Activated CD8-positive, alpha-beta memory T cell treated with anti-CD3 and anti-CD28 coated beads for 36 hours (primary cell): Measurements from ENCODE around the gene GALNT2. TPM values are rescaled to one million over a fixed set of nuclear protein-coding genes. Genes with fewer than 3 reads are reported as not detected.

Source experiments
- CTCF ChIA-PET: fragments of 350-600 bp; sonication (Branson Sonifier 250); formaldehyde crosslinking; loops from one replicate; lab custom pipeline; 2021; ENCODE audit warnings: antibody characterized with exemption; lab: Charles Lee
- POLR2A ChIA-PET: fragments of 350-600 bp; sonication (Branson Sonifier 250); formaldehyde crosslinking; loops from one replicate; lab custom pipeline; 2021; ENCODE audit warnings: antibody characterized with exemption; lab: Charles Lee
- total RNA-seq, 2 experiments: library from RNA; stranded (reverse); gene quantifications; one replicate each; pipeline ENCODE4 v1.2.3, GENCODE V29; 2021

Gene GALNT2
- total RNA-seq, 2 experiments from 2014 or later = 66.2 to 70.1 TPM

GRCh38 chr1:230130172-230130944 lies 63.3 kb downstream of the GALNT2 start:
- POLR2A ChIA-PET = no interaction called here
- CTCF ChIA-PET = no interaction called here

GRCh38 chr1:230131457-230131856 lies 64.4 kb downstream of the GALNT2 start:
- CTCF ChIA-PET = interaction anchor here (0.7 kb wide), 1 partner anchor 36 kb away, joined by 3 read pairs; no protein-coding TSS in a partner anchor
- POLR2A ChIA-PET = no interaction called here

GRCh38 chr1:230132758-230133157 lies 65.7 kb downstream of the GALNT2 start:
- POLR2A ChIA-PET = no interaction called here
- CTCF ChIA-PET = no interaction called here

GRCh38 chr1:230135726-230136125 lies 68.7 kb downstream of the GALNT2 start:
- CTCF ChIA-PET = no interaction called here
- POLR2A ChIA-PET = no interaction called here

- ChIA-PET CTCF (interaction anchor here (1.2 kb wide), 1 partner anchor 20 kb away, joined by 3 read pairs; no protein-coding TSS in a partner anchor), POLR2A (no interaction called here)
These were observed 69.7 kb downstream of the GALNT2 start for GRCh38 chr1:230136453-230137336.

DNA sequence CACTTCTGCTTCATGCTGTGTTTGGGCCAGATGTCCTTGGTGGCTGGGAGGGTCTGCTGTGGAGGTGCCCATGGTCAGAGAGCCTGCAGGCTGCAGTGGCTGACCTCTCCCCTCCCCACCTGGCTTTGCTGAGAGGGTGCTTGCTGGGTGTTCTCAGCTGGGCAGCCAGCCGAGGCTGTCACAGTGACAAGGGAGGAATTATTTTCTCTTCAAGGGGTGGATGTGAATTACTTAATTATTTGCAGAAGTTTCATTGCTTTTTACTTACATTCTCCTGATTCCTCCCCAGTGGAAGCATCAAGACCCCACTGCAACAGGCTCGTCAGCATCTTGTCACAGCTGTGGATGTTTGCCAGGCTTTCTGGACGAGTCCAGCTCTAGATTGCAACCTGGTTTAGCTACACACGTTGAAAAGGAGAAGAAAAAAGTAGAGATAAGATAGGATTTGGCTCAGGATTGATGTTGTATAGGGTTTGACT lies 70.3 kb downstream of the GALNT2 start:
- POLR2A ChIA-PET = no interaction called here
- CTCF ChIA-PET = interaction anchor here (1.2 kb wide), 1 partner anchor 19 kb away, joined by 3 read pairs; no protein-coding TSS in a partner anchor

DNA sequence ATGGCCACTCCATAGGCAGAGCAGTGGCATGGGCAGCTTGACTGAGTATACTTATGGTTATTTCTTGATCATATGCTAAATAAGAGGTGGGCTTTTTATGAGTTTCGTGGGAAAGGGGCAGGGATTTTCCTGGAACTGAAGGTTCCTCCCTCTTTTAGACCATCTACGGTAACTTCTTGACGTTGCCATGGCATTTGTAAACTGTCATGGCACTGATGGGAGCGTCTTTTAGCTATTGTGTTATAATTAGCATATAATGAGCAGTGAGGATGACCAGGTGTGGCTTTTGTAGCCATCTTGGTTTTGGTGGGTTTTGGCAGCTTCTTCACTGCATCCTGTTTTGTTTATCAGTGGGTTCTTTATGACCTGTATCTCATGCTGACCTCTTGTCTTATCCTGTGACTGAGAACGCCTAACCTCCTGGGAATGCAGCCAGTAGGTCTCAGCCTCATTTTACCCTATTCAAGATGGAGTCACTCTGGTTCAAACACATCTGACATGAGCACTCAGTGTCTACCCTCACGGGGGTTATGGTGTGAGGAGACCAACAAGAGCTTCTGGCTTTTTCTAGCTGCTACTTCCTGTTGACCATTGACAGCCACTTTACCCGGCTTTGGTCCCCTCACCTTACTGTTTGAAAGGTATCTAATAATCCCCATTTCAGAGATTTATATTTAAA lies 71.7 kb downstream of the GALNT2 start:
- ChIA-PET CTCF (no interaction called here), POLR2A (no interaction called here)

DNA sequence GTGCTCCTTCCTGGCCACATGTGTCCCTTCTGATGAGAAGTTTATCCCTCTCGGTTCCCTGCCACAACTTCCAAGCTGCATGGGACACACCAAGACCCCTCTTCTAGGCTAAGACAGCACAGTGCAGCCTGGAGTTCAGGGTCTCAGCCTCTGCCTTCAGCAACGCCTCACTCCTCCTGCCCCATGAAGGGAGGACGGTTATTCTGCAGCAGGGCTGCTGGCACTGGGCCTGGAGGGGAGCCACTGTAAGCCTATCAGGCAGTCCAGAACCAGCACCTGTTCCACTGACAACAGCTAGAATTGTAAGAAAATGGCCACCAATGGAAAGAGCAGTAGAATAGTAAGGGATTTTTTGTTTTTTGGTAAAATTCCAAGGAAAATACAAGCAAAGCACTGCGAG lies 72.3 kb downstream of the GALNT2 start:
- POLR2A ChIA-PET = no interaction called here
- CTCF ChIA-PET = no interaction called here

DNA sequence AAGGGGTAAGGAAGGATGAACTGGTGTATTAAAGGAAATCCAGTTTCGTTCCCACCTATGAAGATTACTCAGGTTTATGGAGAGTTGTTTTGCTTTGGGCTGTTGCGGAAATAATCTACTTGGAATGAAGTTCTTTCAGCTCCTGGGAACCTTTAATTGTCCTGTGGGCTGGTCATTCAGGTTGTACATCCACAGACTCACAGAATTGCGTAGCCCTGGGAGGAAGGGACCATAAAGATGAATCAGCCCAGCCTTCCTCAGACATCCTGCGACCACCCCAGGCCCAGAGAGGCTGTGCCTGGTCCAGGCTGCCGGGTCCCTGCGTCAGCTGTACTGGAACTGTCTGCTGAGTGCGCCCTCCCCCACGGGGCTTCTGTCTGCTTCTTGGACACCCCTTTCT lies 72.7 kb downstream of the GALNT2 start:
- POLR2A ChIA-PET = no interaction called here

DNA sequence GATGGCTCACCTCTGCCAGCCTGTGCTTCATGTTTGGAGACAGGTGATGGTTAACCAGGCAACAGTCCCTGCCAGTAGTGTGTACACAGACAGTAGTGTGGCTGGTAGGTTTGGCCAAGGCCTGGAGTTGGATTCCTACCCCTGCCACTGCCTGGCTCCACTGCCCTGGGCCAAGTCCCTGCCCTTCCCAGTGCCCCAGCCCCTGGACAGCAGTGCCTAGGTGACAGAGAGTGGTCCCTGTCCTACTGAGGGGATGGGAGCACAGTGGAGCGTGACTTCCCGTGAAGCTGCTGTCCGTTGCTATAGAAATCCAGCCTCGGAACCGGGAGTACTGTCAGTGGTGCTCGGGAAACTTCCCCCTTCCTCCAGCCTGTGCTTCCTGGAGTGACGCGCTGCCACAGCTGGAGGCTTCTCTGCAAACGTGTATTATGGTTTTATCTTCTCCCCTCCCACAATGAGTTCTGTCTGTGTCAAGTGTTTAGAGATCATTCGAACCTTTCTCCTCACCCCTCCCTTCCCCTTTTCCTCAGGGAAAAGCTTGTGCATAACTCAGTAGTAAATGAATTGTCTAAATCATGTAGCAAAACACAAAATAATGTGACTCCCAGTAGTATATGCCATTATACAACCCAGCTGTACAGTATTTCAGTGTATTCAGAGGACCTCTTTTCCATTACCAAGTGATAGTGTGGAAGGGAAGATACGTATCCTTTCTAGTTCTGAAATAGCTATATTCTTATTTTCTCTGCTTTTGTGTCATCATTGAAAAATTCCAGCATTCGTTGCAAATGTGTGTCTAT lies 73.4 kb downstream of the GALNT2 start:
- POLR2A ChIA-PET = no interaction called here
- CTCF ChIA-PET = interaction anchor here (0.6 kb wide), 1 partner anchor 40 kb away, joined by 4 read pairs; no protein-coding TSS in a partner anchor

More for the DNA sequence above, 72.7 kb downstream of the GALNT2 start:
- CTCF ChIA-PET = interaction anchor here (0.6 kb wide), 1 partner anchor 39 kb away, joined by 4 read pairs; no protein-coding TSS in a partner anchor

GRCh38 chr1:230141021-230141648 lies 74.1 kb downstream of the GALNT2 start:
- POLR2A ChIA-PET = no interaction called here
- CTCF ChIA-PET = interaction anchor here (0.6 to 2.0 kb wide), 2 partner anchors 8 to 26 kb away, joined by 3 to 4 read pairs; no protein-coding TSS in a partner anchor

DNA sequence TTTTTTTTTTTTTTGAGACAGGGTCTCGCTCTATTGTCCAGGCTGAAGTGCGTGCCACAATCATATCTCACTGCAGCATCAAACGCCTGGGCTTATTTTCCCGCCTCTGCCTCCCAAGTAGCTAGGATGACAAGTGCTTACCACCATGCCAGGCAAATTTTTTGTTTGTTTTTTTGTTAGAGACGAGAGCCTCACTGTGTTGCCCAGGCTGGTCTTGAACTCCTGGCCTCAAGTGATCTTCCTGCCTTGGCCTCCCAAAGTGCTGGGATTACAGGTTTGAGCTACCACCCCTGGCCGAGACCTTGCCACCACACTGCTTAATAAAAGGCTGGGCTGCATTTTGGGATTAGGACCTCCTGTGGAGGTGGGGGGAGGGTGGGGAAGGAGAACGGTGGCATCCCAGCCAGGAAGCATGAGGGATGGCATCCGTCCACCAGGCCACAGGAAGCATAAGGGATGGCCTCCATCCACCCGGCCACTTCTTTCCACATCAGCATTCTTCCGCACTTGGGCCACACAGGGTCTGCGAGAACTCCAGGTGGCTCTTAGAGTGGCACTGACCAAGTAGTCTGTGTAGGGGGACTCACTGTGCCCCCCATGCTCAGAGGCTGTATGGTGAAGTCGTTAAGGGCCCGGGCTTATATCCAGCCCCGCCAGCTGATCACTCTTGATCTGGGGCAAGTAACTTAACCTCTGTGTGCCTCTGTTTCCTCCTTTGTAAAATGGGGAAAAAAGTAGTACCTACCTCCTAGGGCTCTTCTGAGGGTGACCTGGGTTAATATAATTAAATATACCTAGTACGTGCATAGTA lies 75.0 kb downstream of the GALNT2 start:
- CTCF ChIA-PET = interaction anchor here (0.6 to 2.0 kb wide), 2 partner anchors 8 to 25 kb away, joined by 3 to 4 read pairs; no protein-coding TSS in a partner anchor
- POLR2A ChIA-PET = no interaction called here

DNA sequence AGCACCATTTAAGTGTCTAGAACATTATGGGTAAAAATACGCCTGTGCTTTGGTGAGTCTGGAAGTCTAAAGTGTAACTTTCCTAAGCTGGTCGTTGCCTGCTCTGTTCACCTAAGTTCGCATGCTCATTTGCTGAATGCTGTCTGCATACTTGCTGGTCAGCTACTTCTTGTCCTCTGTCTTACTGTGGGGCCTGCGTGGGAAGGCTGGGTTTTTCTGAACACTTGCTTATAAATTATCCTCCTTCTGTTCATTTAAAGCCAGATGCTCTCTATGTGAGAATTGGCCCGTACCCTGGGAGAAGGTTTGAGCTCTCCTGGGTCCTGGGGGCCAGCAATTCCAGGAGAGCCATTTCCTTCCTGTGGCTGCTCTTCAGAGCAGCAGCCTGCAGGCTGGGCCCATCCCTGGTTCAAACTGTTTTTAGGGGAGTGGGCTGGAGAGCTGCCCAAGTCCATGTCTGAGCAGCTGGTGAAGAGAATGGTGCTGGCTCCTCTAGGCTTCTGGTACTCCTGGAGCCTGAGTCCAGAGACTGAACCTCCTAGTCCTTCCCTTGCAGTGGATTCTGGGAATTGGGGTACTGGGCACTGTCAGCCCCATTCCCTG lies 75.7 kb downstream of the GALNT2 start:
- POLR2A ChIA-PET = no interaction called here

DNA sequence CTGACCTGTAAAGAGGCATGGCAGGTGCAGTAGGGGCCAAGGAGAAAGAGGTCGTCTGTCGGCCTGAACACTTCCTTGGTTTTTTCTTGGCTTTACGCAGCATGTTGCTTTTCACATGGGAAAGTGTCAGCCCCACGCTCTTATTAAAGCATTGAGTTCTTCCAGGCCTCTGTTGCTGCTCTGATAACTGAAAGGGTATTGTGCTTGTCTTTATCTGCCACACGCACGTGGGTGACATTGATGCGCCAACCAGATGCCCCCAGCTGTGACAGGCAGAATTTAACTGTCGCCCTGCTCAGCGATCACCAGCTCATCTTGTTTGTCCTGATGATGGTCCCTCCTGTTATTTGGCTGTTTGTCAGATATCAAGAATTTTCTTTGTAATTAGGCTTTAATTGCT lies 76.5 kb downstream of the GALNT2 start:
- ChIA-PET POLR2A (no interaction called here), CTCF (no interaction called here)

More for the DNA sequence above, 75.7 kb downstream of the GALNT2 start:
- CTCF ChIA-PET = interaction anchor here (2.0 kb wide), 1 partner anchor 24 kb away, joined by 4 read pairs; no protein-coding TSS in a partner anchor

GRCh38 chr1:230144010-230144614 lies 77.1 kb downstream of the GALNT2 start:
- ChIA-PET POLR2A (no interaction called here), CTCF (no interaction called here)

GRCh38 chr1:230144758-230145504 lies 77.9 kb downstream of the GALNT2 start:
- ChIA-PET CTCF (no interaction called here), POLR2A (interaction anchor here (0.5 kb wide), 1 partner anchor 107 kb away, joined by 3 read pairs; no protein-coding TSS in a partner anchor)
